ENCODE data around the gene TAOK1. TPM values are rescaled to one million over a fixed set of nuclear protein-coding genes. Genes with fewer than 3 reads are reported as not detected.
"Not testable (repeated sequence)": the region's sequence is repeated elsewhere in the genome, so short reads cannot be mapped to it uniquely, and the experiment has no call there.

Gene TAOK1
- total RNA-seq = 40.6 and 46.5 TPM in 2 replicates

DNA sequence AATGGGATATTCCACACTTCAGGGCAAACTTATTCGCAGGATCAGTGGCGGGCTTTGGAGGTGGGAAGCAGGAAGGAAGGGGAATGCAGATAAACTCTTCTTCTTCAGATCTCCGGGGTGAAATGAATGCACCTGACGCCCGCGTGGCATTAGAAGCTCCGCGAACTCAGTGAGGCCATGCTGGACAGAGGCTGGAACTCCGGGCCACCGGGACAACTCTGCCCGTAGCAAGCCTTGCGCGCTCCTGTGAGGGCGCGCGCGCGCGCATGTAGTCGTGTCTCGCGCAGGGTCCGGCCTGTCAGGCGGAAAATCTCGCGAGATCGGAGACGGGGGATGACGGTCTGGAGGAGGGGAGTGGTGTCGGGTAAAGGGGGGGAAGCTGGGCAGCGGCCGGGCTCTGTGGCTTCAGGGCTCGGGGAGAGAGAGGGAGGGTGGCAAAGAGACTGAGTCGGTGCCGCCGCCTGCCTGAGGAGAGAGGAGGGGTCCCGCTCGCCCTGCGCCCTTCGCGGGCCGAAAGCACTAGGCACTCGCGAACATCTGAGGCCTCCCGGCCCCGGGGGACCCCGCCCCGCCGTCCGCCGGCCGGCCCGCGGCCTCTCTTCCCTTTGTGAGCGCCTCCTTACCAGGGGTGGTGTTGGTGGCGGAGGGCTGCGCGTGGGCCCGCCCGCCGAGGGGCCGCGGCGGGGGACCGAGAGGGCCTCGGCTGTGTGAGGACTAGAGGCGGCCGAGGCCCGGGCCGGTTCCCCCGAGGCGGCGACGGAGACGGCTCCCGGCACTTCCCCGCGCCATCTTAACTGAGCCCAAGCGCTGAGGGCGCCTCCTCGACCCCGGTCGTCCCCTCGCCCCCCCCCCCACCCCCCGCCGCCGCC lies at the start of gene TAOK1:
TSS of gene TAOK1 (plus strand) at position 382 of the 869 bp plus-strand sequence. CDS start 61,186 bp downstream, outside the sequence.
- DNase-seq (ENCODE audit: low read depth in 2 of 2) = peak; percentile 97 to 98

DNA sequence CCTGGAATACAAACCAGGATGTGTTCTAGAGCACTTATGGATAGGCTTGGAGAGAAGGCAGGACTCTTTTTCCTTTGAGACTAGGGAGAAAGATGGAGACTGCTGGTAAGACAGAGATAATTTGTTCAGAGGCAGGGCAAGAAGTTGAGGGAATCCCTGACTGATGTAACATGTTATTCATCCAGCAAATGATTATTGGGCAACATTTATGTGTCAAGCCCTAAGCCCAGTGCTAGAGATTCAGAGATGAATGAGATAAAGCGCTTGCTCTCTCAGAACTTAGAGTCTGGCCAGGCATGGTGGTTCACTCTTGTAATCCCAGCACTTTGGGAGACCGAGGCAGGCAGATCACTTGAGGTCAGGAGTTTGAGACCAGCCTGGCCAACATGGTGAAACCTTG lies 48.4 kb upstream of the TAOK1 start:
- DNase-seq (ENCODE audit: low read depth in 2 of 2) = no peak

DNA sequence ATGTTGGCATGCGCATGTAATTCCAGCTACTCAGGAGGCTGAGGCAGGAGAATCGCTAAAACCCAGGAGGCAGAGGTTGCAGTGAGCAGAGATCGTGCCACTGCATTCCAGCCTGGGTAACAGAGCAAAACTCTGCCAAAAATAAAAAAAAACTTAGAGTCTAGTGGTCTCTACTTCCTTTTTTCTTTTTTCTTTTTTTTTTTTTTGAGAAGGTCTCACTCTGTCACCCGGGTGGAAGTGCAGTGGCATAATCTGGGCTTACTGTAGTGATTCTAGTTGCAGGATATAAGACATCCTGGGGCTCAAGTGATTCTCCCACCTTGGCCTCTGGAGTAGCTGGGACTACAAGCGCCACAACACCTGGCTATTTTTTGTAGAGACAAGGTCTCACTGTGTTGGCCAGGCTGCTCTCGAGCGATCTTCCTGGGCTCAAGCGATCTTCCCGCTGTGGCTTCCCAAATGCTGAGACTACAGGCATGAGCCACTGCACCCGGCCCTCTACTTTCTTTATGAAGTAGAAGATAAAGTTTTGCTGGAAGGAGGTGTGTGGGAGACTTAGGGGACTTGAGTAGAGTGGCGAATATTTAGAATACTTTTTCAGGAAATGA lies 47.9 kb upstream of the TAOK1 start:
- no peak for DNase-seq (ENCODE audit: low read depth in 2 of 2)

DNA sequence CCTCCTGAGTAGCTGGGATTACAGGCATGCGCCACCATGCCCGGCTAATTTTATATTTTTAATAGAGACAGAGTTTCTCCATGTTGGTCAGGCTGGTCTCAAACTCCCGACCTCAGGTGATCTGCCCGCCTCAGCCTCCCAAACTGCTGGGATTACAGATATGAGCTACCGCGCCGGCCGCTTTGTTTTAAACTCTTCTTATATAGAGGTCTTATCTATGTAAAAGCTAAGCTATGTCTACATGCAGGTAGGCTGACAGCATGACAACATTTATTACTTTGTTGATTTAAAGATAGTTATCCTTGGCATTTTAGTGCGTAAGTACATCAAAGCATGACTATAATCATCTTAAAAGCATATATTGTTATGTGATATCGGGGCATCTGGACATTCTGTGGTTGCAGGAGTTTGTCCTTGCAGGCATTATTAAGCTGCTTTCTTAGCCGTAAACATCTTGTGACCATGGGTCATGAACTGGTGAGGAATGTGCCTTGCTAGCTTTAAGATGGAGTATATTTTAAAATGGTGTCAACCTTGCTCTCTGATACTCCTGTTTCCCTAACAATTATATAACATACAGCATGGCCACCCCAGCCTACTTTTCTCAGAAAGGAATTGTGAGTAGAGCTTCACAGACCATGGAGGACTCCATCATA lies 45.8 kb upstream of the TAOK1 start:
- no peak for DNase-seq (ENCODE audit: low read depth in 2 of 2)

DNA sequence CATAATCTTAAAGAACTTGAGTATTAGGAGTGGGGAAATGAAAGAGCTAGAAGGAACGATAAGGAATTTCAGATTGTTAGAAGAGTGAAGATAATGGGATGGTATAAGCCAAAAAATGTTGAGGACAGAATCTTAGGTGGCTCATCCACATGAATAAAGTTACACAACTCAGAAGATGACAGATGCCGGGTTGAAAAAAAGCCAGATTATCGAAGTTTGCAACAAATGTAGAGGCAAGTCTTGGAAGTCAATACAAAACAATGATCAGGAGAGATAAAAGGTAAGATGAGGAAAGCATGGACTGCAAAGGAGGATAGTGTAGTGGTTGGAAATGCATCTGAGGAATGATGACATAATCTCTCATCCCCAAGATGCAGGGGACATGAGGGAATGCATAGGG lies 45.1 kb upstream of the TAOK1 start:
- DNase-seq (ENCODE audit: low read depth in 2 of 2) = no peak

DNA sequence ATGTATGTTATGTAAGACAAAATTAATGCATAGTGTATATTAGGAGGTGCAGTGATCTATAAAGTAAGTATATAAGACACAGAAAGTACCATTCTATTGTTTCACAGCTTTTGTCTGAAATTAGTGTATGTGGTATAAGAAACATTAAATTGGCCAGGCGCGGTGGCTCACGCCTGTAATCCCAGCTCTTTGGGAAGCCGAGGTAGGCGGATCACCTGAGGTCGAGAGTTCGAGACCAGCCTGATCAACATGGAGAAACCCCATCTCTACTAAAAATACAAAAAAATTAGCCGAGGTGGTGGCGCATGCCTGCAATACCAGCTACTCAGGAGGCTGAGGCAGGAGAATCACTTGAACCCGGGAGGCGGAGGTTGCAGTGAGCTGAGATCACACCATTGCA lies 44.7 kb upstream of the TAOK1 start:
- not testable (repeated sequence) for DNase-seq (ENCODE audit: low read depth in 2 of 2)

DNA sequence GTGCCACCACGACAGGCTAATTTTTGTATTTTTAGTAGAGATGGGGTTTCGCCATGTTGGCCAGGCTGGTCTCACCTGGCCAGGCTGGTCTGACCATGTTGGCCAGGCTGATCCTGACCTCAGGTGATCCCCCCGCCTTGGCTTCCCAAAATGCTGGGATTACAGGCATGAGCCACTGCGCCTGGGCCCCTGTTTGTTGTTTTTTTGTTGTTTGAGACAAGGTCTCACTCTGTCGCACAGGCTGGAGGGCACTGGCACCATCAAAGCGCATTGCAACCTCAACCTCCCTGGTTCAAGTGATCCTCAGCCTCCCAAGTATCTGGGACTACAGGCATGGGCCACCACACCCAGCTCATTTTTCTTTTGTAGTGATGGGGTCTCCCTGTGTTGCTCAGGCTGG lies 43.7 kb upstream of the TAOK1 start:
- DNase-seq (ENCODE audit: low read depth in 2 of 2) = no peak

DNA sequence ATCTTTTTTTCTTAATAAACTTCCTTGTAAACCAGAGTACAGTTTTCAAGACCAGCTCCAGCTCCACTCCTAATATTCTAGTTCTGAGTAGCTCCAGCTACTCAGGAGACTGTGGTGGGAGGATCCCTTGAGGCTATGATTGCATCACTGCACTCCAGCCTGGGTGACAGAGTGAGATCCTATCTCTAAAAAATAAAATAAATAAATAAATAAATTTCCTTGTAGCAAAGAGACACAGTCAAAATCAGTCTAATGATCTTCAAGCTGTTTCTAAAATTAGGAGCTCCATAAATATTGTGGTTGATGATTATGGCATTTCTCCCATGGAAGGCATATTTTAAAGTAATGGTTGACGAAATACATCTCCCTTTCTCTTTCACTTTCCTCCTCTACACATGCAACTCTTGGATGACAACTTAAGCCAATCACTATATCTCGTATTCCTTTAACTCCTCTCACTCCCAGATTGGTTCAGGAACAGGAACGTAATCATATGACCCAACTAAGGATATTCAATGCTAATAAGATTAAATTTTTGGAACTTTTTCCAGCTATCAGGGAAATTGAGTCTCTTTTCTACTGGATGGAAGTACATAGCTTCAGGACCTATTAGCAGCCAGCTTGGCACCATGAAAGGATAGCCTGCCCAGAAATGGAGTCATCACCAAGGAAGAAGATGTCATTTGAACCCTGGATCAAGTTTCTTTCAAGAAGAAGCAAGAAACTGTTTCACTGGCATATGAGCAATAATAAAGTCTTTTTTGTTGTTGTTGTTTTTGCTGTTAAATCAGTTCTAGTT lies 42.1 kb upstream of the TAOK1 start:
- DNase-seq (ENCODE audit: low read depth in 2 of 2) = no peak

DNA sequence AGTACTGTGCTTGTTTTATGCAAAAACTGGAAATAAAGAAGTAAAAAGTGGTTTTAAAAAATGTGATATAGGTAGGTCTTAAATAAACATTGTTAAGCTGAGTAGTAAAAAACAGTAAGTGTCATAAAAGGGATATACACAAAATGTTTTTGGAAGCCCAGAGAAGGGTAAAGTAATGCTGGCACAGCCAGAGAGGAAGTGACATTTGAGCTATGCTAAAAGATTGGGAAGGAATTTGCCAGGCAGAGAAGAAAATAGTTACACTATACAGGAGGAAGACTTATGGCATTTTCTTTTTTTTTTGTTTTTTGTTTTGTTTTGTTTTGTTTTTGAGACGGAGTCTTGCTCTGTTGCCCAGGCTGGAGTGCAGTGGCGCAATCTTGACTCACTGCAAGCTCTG lies 40.8 kb upstream of the TAOK1 start:
- no peak for DNase-seq (ENCODE audit: low read depth in 2 of 2)

DNA sequence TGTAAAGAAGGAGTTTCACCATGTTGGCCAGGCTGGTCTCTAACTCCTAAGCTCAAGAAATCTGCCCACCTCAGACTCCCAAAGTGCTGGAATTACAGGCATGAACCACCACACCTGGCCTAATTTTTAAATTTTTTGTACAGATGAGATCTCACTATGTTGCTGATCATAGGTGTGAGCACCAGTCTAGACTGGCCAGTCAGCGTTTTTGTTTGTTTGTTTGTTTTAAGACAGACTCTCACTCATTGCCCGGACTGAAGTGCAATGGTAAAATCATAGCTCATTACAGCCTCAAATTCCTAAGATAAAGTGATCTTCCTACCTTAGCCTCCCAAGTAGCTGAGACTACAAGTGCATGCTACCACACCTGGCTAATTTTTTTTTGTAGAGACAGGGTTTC lies 38.0 kb upstream of the TAOK1 start:
- DNase-seq (ENCODE audit: low read depth in 2 of 2) = no peak

DNA sequence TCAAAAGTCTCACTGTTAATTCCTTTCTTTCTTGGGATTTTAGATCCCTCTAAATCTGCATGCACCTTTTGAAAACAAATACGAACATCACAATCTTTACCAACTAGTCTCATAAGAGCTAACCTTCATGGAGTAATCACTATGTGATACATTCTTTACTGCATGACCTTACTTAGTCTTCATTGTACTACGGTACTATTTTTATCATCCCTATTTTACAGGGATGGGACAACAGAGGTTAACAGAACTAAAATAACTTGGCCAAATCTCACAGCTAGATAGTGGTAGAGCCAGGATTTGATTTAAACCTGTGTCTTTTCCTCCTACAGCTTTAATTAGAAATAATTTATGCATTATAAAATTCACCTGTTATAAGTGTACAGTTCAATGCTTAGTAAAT lies 32.9 kb upstream of the TAOK1 start:
- no peak for DNase-seq (ENCODE audit: low read depth in 2 of 2)

DNA sequence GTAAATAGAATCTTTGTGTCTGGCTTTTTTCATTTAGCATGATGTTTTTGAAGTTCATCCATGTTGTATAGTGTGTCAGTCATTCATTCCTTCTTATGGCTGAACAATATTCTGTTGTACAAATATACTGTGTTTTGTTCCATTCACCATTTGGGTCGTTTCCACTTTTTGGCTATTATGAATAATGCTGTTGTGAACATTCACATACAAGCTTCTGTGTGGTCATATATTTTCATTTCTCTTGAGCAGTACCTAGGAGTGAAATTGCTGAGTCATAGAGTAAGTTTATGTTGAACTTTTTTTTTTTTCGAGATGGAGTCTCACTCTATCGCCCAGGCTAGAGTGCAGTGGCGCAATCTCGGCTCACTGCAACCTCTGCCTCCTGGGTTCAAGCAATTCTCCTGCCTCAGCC lies 32.3 kb upstream of the TAOK1 start:
- DNase-seq (ENCODE audit: low read depth in 2 of 2) = no peak

DNA sequence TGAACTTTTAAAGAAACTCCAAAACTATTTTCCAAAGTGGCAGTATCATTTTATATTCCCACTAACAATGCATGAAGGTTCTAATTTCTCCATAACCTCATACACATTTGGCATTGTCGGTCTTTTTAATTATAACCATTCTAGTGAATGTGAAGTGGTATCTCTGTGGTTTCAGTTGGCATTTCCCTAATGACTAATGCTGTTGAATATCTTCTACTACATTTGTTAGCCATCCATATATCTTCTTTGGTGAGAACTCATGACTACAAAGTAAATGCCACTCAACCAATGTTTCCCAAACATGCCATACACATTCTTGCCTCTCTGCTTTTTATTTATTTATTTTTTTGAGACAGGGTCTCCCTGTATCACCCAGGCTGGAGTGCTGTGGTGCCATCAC lies 31.7 kb upstream of the TAOK1 start:
- DNase-seq (ENCODE audit: low read depth in 2 of 2) = no peak

DNA sequence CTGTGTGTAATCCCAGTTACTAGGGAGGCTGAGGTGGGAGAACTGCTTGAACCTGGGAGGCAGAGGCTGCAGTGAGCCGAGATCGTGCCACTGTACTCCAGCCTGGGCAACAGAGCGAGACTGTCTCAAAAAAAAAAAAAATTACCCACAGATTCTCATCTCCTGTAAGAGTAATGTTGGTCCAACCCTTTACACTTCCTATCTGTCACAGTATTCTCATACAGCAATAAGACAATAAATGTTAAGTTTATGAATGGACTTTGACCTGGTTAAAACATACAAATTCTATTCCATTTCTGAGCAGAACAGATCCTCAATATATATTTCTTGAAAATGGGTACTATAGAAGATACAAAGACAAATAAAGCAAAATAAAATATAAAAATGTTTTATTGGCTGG lies 30.4 kb upstream of the TAOK1 start:
- DNase-seq (ENCODE audit: low read depth in 2 of 2) = no peak

DNA sequence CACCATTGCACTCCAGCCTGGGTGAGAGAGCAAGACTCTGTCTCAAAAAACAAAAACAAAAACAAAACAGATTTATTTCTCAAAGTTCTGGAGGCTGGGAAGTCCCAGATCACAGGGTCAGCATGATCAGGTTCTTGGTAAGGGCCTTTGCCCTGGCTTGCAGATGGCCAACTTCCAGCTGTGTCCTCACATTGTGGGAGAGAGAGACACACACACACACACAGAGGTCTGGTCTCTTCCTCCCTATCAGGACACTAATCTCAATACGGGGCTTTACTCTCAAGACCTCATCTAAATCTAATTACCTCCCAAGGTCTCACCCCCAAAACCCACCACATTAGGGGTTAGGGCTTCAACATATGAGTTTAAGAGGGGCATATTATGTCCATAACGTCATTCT lies 26.4 kb upstream of the TAOK1 start:
- DNase-seq (ENCODE audit: low read depth in 2 of 2) = no peak

DNA sequence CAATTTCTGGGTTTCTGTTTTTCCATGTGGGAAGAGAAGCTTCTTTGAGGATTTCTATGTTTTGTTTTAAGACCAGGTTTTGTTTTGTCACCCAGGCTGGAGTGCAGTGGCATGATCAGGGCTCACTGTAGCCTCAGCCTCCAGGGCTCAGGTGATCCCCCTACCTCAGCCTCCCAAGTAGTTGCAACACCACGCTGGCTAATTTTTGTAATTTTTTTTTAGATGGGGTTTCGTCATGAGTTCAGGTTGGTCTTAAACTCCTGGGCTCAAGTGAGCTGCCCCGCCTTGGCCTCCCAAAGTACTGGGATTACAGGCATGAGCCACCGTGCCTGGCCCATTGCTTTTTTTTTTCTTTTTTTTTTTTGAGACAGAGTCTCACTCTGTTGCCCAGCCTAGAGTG lies 25.5 kb upstream of the TAOK1 start:
- DNase-seq (ENCODE audit: low read depth in 2 of 2) = no peak

DNA sequence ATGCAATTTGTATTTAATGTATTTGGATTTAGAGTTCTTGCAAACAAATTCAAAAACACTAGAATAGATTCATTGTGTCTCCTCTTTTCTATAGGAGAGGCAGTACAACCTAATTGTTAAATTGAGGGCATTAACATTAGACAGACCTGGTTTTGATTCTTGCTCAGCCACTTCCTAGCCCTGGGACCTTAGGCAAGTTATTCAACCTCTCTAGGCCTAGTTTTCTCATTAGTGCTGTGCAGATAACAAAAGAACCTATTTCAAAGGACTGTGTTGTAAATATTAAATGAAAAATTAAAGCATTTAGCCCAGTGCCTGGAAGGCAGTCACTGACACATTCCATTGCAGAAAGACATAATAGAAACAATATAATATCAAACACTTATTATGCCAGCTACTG lies 22.0 kb upstream of the TAOK1 start:
- no peak for DNase-seq (ENCODE audit: low read depth in 2 of 2)

DNA sequence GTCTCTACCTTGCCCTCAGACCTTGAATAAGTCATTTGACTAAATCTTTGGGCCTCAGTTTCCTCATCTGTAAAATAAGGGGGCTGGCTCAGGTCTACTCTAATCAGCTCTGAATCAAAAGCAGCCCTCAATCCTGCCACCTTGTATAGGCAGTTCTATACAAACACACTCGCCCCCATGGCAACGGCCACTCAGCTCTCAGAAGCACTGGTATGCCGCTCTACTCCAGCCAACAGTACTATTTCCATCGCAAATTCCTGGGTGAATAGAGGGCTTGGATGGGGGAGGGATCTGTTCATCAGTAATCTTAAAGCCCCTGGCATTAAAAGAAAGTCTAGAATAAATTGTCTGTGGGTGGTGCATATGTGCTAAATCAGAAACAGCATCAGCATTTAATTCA lies 21.2 kb upstream of the TAOK1 start:
- no peak for DNase-seq (ENCODE audit: low read depth in 2 of 2)

DNA sequence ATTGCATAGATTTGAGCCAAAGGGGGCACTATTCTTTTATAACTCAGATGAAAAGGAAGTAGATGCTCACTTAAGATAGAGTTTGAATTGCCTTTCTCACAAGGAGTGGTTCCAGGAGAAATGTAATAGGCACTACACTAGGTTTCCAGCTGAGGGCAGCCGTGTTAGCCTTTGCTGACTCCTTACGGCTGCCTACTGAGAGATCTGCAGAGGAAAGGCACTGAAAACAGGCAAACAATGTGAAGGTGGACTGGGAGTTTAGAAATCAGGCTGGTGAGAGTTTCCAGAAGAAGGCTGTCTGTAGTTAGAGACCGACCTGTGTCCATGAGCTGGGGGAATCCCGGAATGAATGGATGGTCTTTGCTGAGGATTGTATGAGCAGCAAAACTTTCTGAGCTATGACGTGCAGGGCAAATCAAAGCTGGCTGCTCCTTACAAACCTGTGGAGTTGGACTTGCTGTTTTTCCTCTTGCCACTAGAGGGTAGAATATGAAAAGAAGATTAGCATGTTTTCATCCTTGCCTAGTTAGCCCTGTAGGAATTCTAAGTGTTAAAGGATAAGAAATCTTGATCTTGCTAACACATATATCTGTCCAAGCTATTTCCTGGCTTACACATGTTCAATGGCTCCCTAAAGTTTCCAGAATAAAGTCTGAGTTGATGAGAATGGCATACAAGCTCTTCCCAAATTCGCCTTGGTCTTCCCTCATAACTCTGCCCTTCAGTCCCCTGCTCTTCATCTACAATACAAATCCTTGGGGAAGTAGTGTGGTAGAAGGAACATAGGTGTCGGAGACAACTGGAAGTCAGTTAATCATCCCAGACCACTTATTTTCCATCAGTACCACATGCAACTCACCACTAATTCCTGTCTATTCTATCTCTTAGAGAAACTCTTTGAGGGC lies 20.1 kb upstream of the TAOK1 start:
- DNase-seq (ENCODE audit: low read depth in 2 of 2) = peak; percentile 68 to 82

DNA sequence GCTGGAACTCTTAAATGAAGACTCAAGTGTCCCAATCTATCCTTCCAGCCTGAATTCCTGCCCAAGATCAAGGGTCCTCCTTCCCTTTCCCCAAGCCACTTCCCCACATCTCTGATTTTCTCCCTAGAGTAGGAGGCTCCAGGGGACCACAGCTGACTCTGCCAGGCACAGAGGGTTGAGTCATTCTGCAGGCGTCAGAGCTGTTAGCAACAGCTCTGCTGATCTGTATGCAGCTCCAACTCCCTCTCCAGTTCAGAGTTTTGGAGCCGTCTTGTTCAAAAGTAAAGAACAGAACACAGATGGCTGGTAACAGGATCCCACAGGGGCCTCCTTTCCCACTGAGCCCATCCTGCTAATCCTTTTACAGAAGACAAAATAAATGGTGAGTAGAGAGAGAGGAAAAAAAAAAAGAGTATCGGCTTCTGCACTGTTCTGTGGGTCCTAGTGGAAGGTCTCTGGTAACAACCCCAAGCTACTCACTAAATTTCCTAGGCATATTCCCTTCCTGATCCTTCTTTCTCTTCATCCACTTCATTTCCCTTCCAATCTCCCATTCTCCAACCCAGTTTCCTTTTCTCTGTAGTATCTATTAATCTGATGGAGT lies 13.4 kb upstream of the TAOK1 start:
- DNase-seq (ENCODE audit: low read depth in 2 of 2) = peak in 1 of 2 donors; percentile 21

Measured in dermis microvascular lymphatic vessel endothelial cell (primary cell).